B cell (primary cell): ENCODE data around the gene SEC14L6. TPM values are rescaled to one million over a fixed set of nuclear protein-coding genes. Genes with fewer than 3 reads are reported as not detected.

Experiments used
- ATAC-seq: fragments of 200-7000 bp; cut with Tn5 transposase; one replicate; pipeline ENCODE4 v1.10.0; 2021; ENCODE audit warnings: low read depth, mild to moderate bottlenecking, moderate number of reproducible peaks, moderate library complexity
- CTCF ChIA-PET: fragments of 350-600 bp; sonication (Branson Sonifier 250); formaldehyde crosslinking; loops from one replicate; lab custom pipeline; 2021; ENCODE audit warnings: antibody characterized with exemption, inconsistent platforms; lab: Charles Lee
- POLR2A ChIA-PET: fragments of 350-600 bp; sonication (Branson Sonifier 250); formaldehyde crosslinking; loops from one replicate; lab custom pipeline; 2021; ENCODE audit warnings: antibody characterized with exemption; lab: Charles Lee
- DNase-seq: peaks from one replicate; pipeline ENCODE4 v3.0.0; 2013
- H2AFZ ChIP-seq: 2 replicates; pipeline ENCODE4 v1.6.1; 2012; ENCODE audit warnings: mild to moderate bottlenecking, low read depth, low read length; ENCODE audit not compliant: insufficient read depth, poor library complexity, severe bottlenecking
- H3K27ac ChIP-seq, 2 donors: 1 replicate in 1 of 2; 2 replicates in 1 of 2; pipeline ENCODE4 v1.5.1; 2012 to 2013; ENCODE audit warnings: low read length in 2 of 2, mild to moderate bottlenecking in 2 of 2, moderate library complexity in 1 of 2
- H3K27me3 ChIP-seq, 4 experiments: fragments of 200-600 bp in 1 of 4; sonication (generic) in 1 of 4; replicated peaks in 1 of 4; 1 replicate in 2 of 4; 2 replicates in 2 of 4; pipeline versions ENCODE4 v1.6.1 to v1.7.0; 2013 to 2016; ENCODE audit warnings: low read length in 3 of 4, mild to moderate bottlenecking in 2 of 4, mixed read lengths in 1 of 4, moderate library complexity in 1 of 4; ENCODE audit not compliant: insufficient read depth in 4 of 4, control insufficient read depth in 3 of 4; ENCODE audit errors: control extremely low read depth in 1 of 4
- H3K36me3 ChIP-seq, 2 experiments: replicated peaks in 1 of 2; 1 replicate in 1 of 2; 2 replicates in 1 of 2; pipeline versions ENCODE4 v1.6.1 to v1.7.1; 2013; ENCODE audit warnings: low read length in 1 of 2; ENCODE audit not compliant: insufficient read depth in 2 of 2, control insufficient read depth in 1 of 2; ENCODE audit errors: control extremely low read depth in 1 of 2, extremely low read depth in 1 of 2
- H3K4me1 ChIP-seq, 2 donors: fragments of 200-600 bp in 1 of 2; sonication (generic) in 1 of 2; 1 replicate in 1 of 2; 2 replicates in 1 of 2; pipeline versions ENCODE4 v1.5.1 to v1.6.1; 2013 to 2017; ENCODE audit warnings: low read length in 2 of 2; ENCODE audit not compliant: control insufficient read depth in 2 of 2, insufficient read depth in 2 of 2
- H3K4me2 ChIP-seq: replicated peaks from 2 replicates; pipeline ENCODE3; 2012; ENCODE audit warnings: mild to moderate bottlenecking, low read depth, low read length; ENCODE audit not compliant: poor library complexity, severe bottlenecking
- H3K4me3 ChIP-seq, 5 experiments: fragments of 200-600 bp in 1 of 5; sonication (generic) in 1 of 5; 1 replicate in 3 of 5; 2 replicates in 2 of 5; pipeline versions ENCODE4 v1.5.1 to v1.7.0; 2011 to 2016; ENCODE audit warnings: low read length in 4 of 5, mild to moderate bottlenecking in 4 of 5, low read depth in 2 of 5, control low read depth in 1 of 5, moderate library complexity in 1 of 5; ENCODE audit not compliant: insufficient read depth in 1 of 5; ENCODE audit errors: control extremely low read depth in 1 of 5, extremely low read depth in 1 of 5
- H3K79me2 ChIP-seq: fragments of 200-600 bp; sonication (generic); one replicate; pipeline ENCODE4 v1.6.0; 2016; ENCODE audit warnings: low read length; ENCODE audit not compliant: control insufficient read depth, insufficient read depth
- H3K9ac ChIP-seq: fragments of 200-600 bp; sonication (generic); 2 replicates; pipeline ENCODE4 v1.6.1; 2017; ENCODE audit warnings: mild to moderate bottlenecking, low read length, moderate library complexity
- H3K9me3 ChIP-seq, 3 donors: one replicate each; pipeline versions ENCODE4 v1.6.1 to v1.7.1; 2013; ENCODE audit warnings: low read length in 2 of 3; ENCODE audit not compliant: control insufficient read depth in 2 of 3, insufficient read depth in 1 of 3; ENCODE audit errors: control extremely low read depth in 1 of 3
- H4K20me1 ChIP-seq: 2 replicates; pipeline ENCODE4 v1.6.0; 2012; ENCODE audit warnings: mild to moderate bottlenecking, low read length; ENCODE audit not compliant: insufficient read depth, control insufficient read depth, poor library complexity, severe bottlenecking
- H3K27ac Mint-ChIP-seq: one replicate; pipeline ENCODE4 v1.8.0; 2021; ENCODE audit warnings: mixed read lengths
- H3K27me3 Mint-ChIP-seq: one replicate; pipeline ENCODE4 v1.8.0; 2021; ENCODE audit warnings: mixed read lengths
- H3K4me1 Mint-ChIP-seq: one replicate; pipeline ENCODE4 v1.8.0; 2021; ENCODE audit warnings: mixed read lengths
- H3K4me3 Mint-ChIP-seq: one replicate; pipeline ENCODE4 v1.8.0; 2021; ENCODE audit warnings: mixed read lengths
- H3K9me3 Mint-ChIP-seq: one replicate; pipeline ENCODE4 v1.8.0; 2022; ENCODE audit warnings: mixed read lengths; ENCODE audit not compliant: insufficient read depth
- CTCF ChIP-seq: fragments of 200-600 bp; IDR thresholded peaks from one replicate; pipeline ENCODE4 v1.8.0; 2022; ENCODE audit warnings: antibody characterized with exemption, mild to moderate bottlenecking
- EZH2 ChIP-seq: IDR thresholded peaks from 2 replicates; pipeline ENCODE4 v1.6.1; 2012; ENCODE audit warnings: borderline replicate concordance, low read depth, mild to moderate bottlenecking, moderate library complexity, low read length; ENCODE audit not compliant: insufficient read depth, poor library complexity, severe bottlenecking
- WGBS: methylation state at CpG from one replicate; pipeline ENCODE4 v1.1.5; 2013; ENCODE audit warnings: missing lambda C conversion rate; ENCODE audit not compliant: insufficient coverage; 5-methylcytosine and 5-hydroxymethylcytosine counted together
- intact Hi-C: fragments of 100-400 bp; cut with micrococcal nuclease; formaldehyde crosslinking; loops from one replicate; pipeline ENCODE4 v1.10.0; 2022
- polyA plus RNA-seq: library from polyadenylated mRNA; depleted of rRNA; stranded (reverse); fragments of >200 nt; gene quantifications from 2 replicates; pipeline ENCODE4 v1.2.3, GENCODE V29; 2012
- total RNA-seq, 2 donors: library from RNA; stranded (reverse); fragments of 120-200 nt in 1 of 2; gene quantifications; 1 replicate in 1 of 2; 2 replicates in 1 of 2; pipeline versions ENCODE4 v1.2.3 to v1.2.4, GENCODE V29; 2013 to 2022

Gene SEC14L6
- total and polyA plus RNA-seq, 2 donors (not counting 1 experiment from before 2014, with no cell fraction given), result not detected

DNA sequence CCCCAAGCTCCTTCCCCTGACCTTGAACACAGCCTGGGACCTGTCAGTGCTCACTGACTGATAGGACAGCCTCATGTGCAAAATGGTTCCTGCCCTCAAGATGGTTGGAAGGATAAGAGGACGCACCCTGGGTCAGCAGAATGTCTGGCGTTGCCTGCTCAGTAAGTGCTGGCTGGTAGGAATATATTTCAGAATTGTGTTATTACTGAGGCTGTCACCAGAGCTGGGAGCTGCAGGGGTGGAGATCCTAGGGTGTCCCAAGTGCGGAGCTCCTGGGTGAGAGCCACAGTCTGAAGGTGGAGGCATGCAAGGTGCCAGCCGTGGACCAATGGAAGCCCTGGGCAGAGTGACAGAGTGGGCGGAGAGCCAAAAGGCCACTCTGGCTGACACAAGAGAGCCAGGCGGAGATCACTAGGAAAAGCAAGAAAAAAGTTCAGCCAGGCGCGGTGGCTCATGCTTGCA is 40.0 kb downstream of the SEC14L6 start:
- peaks cover 0 to 4% (median 0%) of the 10 kb centered on the region in 3 donors for H3K9me3 ChIP-seq
- H3K79me2 ChIP-seq, result no peaks in the 10 kb centered on the region
- POLR2A ChIA-PET, result no interaction called here
- WGBS, result 96% methylated on average over 8 of the region's 8 CpGs
- H3K9ac ChIP-seq, result no peak overlapping the region
- H3K4me2 ChIP-seq, result no peak overlapping the region
- Mint-ChIP-seq H3K9me3 (no peaks in the 10 kb centered on the region), H3K27me3 (peaks cover 22% of the 10 kb centered on the region), H3K4me1 (no peaks in the 10 kb centered on the region), H3K4me3 (no peak overlapping the region), H3K27ac (no peak overlapping the region)
- TF ChIP-seq EZH2, result no peak
- no peak for TF ChIP-seq CTCF
- ATAC-seq, result no peak
- no peak overlapping the region for H3K27ac ChIP-seq
- no peak overlapping the region for H3K4me3 ChIP-seq
- peaks cover 0 to 15% (median 7%) of the 10 kb centered on the region in 4 experiments for H3K27me3 ChIP-seq
- H2AFZ ChIP-seq, result no peak overlapping the region
- intact Hi-C loops, result no loop called here
- H3K4me1 ChIP-seq, result no peaks in the 10 kb centered on the region
- no peaks in the 10 kb centered on the region for H3K36me3 ChIP-seq
- CTCF ChIA-PET, result interaction anchor here (0.5 kb wide), 1 partner anchor 103 kb away, joined by 3 read pairs; no protein-coding TSS in a partner anchor
- DNase-seq, result no peak
- H4K20me1 ChIP-seq, result no peaks in the 10 kb centered on the region

GRCh38 chr22:30503551-30503950 is 43.0 kb downstream of the SEC14L6 start:
- no peaks in the 10 kb centered on the region for H3K4me1 Mint-ChIP-seq
- H2AFZ ChIP-seq, result no peak overlapping the region
- TF ChIP-seq CTCF, result no peak
- no peak for TF ChIP-seq EZH2
- H3K27ac ChIP-seq, result no peak overlapping the region
- no peaks in the 10 kb centered on the region for H3K36me3 ChIP-seq
- DNase-seq (no peak), ATAC-seq (no peak)
- no peak overlapping the region for H3K27ac Mint-ChIP-seq
- no peak overlapping the region for H3K4me3 ChIP-seq
- peaks cover 22% of the 10 kb centered on the region for H3K27me3 Mint-ChIP-seq
- no peak overlapping the region for H3K4me2 ChIP-seq
- peaks cover 0 to 18% (median 8%) of the 10 kb centered on the region in 4 experiments for H3K27me3 ChIP-seq
- H3K9me3 ChIP-seq, result no peaks in the 10 kb centered on the region
- H3K4me1 ChIP-seq, result no peaks in the 10 kb centered on the region
- H3K9ac ChIP-seq, result no peak overlapping the region
- no peak overlapping the region for H3K4me3 Mint-ChIP-seq
- ChIA-PET CTCF (no interaction called here), POLR2A (no interaction called here)
- 89% methylated on average over 9 of the region's 12 CpGs for WGBS
- intact Hi-C loops, result no loop called here
- H4K20me1 ChIP-seq, result no peaks in the 10 kb centered on the region
- no peaks in the 10 kb centered on the region for H3K9me3 Mint-ChIP-seq
- no peaks in the 10 kb centered on the region for H3K79me2 ChIP-seq
